WERI-Rb-1 (cell line): ENCODE data around the gene UGT2A3.

Experiments used
- DNase-seq: peaks from one replicate; pipeline ENCODE4 v3.0.0-alpha.2; 2020
- H3K27ac ChIP-seq: fragments of 250-450 bp; sonication (Bioruptor Pico); 2 replicates; pipeline ENCODE4 v1.5.1; 2020; ENCODE audit warnings: mild to moderate bottlenecking, moderate library complexity
- H3K27me3 ChIP-seq: fragments of 250-450 bp; sonication (Bioruptor Pico); 2 replicates; pipeline ENCODE4 v1.5.1; 2021; ENCODE audit warnings: mild to moderate bottlenecking, low read depth, moderate library complexity; ENCODE audit not compliant: insufficient read depth, severe bottlenecking
- H3K36me3 ChIP-seq: fragments of 250-450 bp; sonication (Bioruptor Pico); 2 replicates; pipeline ENCODE4 v1.5.1; 2020; ENCODE audit warnings: mild to moderate bottlenecking, moderate library complexity
- H3K4me3 ChIP-seq: 2 replicates; pipeline ENCODE4 v1.5.1; 2011; ENCODE audit warnings: low read depth, mild to moderate bottlenecking, control low read depth, low read length
- H3K9me3 ChIP-seq: fragments of 250-450 bp; sonication (Bioruptor Pico); 2 replicates; pipeline ENCODE4 v1.5.1; 2021; ENCODE audit warnings: mild to moderate bottlenecking, moderate library complexity; ENCODE audit not compliant: severe bottlenecking
- TF ChIP-seq, protein P1 (sequence below): IDR thresholded peaks from 2 replicates; pipeline ENCODE4 v1.5.1; 2011; ENCODE audit warnings: low read depth, mild to moderate bottlenecking, control low read depth, inconsistent platforms, low read length

Gene UGT2A3

DNA sequence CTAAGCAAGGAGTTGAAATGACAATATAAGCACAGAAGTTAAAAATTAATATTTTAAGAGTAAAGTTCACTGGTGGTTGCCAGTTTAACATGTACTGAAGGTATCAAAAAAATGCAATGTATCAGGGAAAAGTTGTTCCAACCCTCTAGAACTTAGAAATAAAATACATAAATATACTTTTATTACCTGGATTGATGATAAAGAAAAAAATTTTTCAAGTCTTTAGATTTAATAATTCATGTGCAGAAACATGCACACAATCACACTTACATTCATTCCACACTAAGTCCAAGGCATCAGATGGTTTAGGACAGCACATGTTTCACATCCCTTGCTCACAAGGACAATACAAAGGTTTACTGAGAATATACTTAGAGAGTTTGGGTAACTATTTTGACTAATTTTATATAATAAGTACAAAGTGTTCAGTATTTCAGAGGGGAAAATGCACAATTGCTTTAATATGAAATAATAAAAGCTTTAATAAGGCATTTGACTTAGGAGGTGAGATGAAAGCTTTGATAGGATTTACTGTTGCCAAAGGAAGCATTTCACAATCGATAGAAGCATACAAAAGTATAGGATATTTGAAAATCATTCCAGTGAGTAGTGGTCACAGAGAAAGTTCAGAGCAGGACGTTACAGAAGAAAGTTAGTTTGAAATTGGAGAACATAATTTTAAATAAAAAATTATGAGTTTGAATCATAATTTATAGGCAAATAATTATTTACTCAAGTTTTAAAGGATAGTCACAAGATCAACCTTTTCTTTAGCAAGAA lies 392 bp upstream of the UGT2A3 start:
- TF ChIP-seq, protein P1, sequence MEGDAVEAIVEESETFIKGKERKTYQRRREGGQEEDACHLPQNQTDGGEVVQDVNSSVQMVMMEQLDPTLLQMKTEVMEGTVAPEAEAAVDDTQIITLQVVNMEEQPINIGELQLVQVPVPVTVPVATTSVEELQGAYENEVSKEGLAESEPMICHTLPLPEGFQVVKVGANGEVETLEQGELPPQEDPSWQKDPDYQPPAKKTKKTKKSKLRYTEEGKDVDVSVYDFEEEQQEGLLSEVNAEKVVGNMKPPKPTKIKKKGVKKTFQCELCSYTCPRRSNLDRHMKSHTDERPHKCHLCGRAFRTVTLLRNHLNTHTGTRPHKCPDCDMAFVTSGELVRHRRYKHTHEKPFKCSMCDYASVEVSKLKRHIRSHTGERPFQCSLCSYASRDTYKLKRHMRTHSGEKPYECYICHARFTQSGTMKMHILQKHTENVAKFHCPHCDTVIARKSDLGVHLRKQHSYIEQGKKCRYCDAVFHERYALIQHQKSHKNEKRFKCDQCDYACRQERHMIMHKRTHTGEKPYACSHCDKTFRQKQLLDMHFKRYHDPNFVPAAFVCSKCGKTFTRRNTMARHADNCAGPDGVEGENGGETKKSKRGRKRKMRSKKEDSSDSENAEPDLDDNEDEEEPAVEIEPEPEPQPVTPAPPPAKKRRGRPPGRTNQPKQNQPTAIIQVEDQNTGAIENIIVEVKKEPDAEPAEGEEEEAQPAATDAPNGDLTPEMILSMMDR = no peak
- Histone ChIP-seq H3K36me3 (no peaks in the 10 kb centered on the region), H3K9me3 (no peaks in the 10 kb centered on the region), H3K4me3 (no peak overlapping the region), H3K27ac (no peak overlapping the region), H3K27me3 (no peaks in the 10 kb centered on the region)
- DNase-seq = no peak

DNA sequence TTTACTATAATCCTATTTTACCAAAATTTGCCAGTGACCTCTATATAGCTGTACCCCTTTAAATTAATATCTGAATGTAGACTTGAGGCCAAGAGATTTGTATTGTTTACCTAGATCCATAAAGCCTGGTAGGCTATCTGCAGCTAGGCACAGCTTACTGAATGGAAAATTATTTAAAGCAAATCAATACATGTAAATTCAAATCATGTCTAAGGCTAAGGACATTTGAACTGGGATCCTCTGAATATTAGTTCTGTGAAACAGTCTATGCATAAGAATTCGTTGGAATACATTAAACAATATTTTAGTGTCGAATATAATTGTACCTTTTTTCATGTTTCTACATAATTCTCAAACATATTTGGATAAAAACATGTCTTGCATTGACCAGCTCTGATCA lies 1.6 kb downstream of the UGT2A3 start:
- no peak for DNase-seq
- Histone ChIP-seq H3K27ac (no peak overlapping the region), H3K9me3 (no peaks in the 10 kb centered on the region), H3K4me3 (no peak overlapping the region), H3K27me3 (no peaks in the 10 kb centered on the region), H3K36me3 (no peaks in the 10 kb centered on the region)
- TF ChIP-seq, protein P1 = no peak

DNA sequence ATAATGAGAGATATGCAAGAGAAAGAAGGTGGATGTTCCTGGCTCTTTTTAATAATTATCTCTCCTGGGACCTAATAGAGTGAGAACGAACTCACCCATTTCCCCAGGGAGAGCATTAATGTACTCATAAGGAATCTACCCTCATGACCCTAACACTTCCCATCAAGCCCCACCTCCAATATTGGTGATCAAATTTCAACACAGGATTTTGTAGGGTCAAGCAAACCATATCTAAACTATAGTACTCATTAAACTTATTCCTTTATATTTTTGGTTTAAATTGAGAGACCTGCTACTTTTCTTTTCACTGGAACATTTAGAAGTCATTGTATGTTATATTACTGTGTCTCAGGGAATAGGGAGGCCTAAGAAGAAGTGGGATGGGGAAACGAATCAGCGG lies 2.6 kb downstream of the UGT2A3 start:
- TF ChIP-seq, protein P1 = no peak
- Histone ChIP-seq H3K4me3 (no peak overlapping the region), H3K36me3 (no peaks in the 10 kb centered on the region), H3K27ac (no peak overlapping the region), H3K27me3 (no peaks in the 10 kb centered on the region), H3K9me3 (no peaks in the 10 kb centered on the region)
- DNase-seq = no peak

DNA sequence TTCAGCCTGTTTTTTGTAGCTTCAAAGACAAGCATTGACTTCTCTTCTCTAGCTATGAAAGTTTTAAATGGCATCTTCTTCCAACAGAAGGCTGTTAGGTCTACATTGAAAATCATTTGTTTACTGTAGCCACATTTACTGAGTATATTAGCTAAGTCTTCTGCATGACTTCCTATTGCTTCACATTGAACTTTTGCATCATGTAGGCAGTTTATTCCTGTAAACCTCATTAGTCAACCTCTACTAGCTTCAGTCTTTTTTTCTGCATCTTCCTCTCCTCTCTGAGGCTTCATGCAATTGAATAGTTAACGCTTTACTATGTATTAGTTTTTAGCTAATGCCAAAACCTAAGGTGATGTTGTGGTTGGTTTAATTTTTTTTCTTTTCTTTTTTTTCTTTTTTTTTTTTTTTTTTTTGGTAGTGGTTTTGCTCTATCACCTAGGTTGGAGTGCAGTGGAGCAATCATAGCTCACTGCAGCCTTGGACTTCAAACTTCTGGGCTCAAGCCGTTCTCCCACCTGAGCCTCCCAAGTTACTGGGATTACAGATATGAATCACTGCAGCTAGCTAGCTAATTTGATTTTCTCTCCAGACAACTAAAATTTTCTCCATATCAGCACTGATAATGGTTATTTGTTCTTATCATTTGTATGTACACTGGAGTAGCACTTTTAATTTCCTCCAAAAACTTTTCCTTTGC lies 3.4 kb downstream of the UGT2A3 start:
- DNase-seq = no peak
- no peaks in the 10 kb centered on the region for H3K36me3 ChIP-seq
- TF ChIP-seq, protein P1 = no peak
- no peak overlapping the region for H3K27ac ChIP-seq
- no peaks in the 10 kb centered on the region for H3K27me3 ChIP-seq
- H3K4me3 ChIP-seq = no peak overlapping the region
- H3K9me3 ChIP-seq = no peaks in the 10 kb centered on the region

DNA sequence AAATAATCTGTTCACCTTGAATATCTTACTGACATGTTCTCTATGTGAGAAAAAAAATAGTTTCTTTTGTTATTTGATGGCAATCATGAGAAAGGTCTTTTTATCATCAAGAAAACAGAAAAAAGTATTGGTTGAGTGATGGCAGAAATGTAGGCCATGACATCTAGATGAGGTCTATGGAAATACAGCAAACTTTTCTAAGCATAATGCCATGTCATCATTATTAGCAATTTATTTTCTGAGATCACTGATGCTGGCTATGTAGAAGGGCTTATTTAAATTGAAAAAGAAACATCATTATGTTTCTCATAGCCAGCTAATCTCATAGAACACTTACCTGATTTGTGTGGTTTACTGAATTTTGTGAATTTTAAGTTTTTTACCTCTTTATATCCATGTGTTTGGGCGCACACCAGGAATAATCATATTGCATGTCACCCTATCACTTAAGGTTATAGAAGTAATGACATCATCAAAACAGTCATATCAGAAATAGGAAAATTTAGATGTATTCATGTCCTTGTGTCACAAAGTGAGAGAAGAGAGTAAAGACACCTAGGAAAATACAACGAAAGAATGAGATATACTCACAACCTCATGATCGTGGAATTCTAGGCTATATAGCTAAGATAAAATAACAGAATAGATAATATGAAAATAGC lies 22.4 kb downstream of the UGT2A3 start:
- H3K36me3 ChIP-seq = no peaks in the 10 kb centered on the region
- no peak overlapping the region for H3K27ac ChIP-seq
- TF ChIP-seq, protein P1 = no peak
- no peak overlapping the region for H3K4me3 ChIP-seq
- no peaks in the 10 kb centered on the region for H3K27me3 ChIP-seq
- no peaks in the 10 kb centered on the region for H3K9me3 ChIP-seq
- no peak for DNase-seq
